HepG2 (cell line): ENCODE data around the gene HHIPL2.

Experiments used
- ATF3 ChIP-seq: sonication (generic); formaldehyde crosslinking; IDR thresholded peaks from 2 replicates; pipeline ENCODE4 v1.4.0; 2020; ENCODE audit warnings: missing genetic modification reagents
- CREM ChIP-seq, 2 experiments: sonication (generic) in 1 of 2; formaldehyde crosslinking in 1 of 2; IDR thresholded peaks; 2 replicates each; pipeline versions ENCODE4 v1.4.0 to v1.6.1; 2016 to 2020; ENCODE audit warnings: antibody characterized with exemption in 1 of 2, mild to moderate bottlenecking in 1 of 2, missing genetic modification reagents in 1 of 2
- EP300 ChIP-seq, 3 experiments: sonication (generic) in 1 of 3; formaldehyde crosslinking in 1 of 3; IDR thresholded peaks; 2 replicates each; pipeline versions ENCODE4 v1.5.1 to v1.6.1; 2011 to 2020; ENCODE audit warnings: low read depth in 2 of 3, low read length in 2 of 3, borderline replicate concordance in 1 of 3, improper control_type of control experiment in 1 of 3, mild to moderate bottlenecking in 1 of 3, missing genetic modification reagents in 1 of 3, moderate library complexity in 1 of 3
- MXD4 ChIP-seq: IDR thresholded peaks from 2 replicates; pipeline ENCODE4 v1.6.1; 2016; ENCODE audit warnings: mild to moderate bottlenecking, missing biosample characterization, missing genetic modification reagents
- POLR2A ChIP-seq, 2 experiments: IDR thresholded peaks; 2 replicates each; pipeline ENCODE4 v1.6.1; 2011; ENCODE audit warnings: low read depth in 2 of 2, low read length in 2 of 2, mild to moderate bottlenecking in 1 of 2, moderate library complexity in 1 of 2; ENCODE audit not compliant: insufficient read depth in 1 of 2
- RAD21 ChIP-seq: fragments of 450-650 bp; formaldehyde crosslinking; IDR thresholded peaks from 2 replicates; pipeline ENCODE4 v1.5.0; 2020; ENCODE audit warnings: mild to moderate bottlenecking
- SMC3 ChIP-seq: IDR thresholded peaks from 2 replicates; pipeline ENCODE4 v1.6.1; 2011; ENCODE audit warnings: low read length, improper control_type of control experiment
- STAG1 ChIP-seq: sonication (generic); formaldehyde crosslinking; IDR thresholded peaks from 2 replicates; pipeline ENCODE4 v1.4.0; 2020; ENCODE audit warnings: missing genetic modification reagents
- ZNF644 ChIP-seq: IDR thresholded peaks from 2 replicates; pipeline ENCODE4 v1.6.1; 2016; ENCODE audit warnings: low read depth
- ZNF75D ChIP-seq: sonication (generic); formaldehyde crosslinking; IDR thresholded peaks from 2 replicates; pipeline ENCODE4 v1.8.1; 2023; ENCODE audit warnings: missing genetic modification reagents, mild to moderate bottlenecking, borderline replicate concordance
- TF ChIP-seq, protein P1 (sequence below): sonication (generic); formaldehyde crosslinking; IDR thresholded peaks from 2 replicates; pipeline ENCODE4 v1.4.0; 2020; ENCODE audit warnings: low read depth, mild to moderate bottlenecking, missing genetic modification reagents

GRCh38 chr1:222530852-222531251 is 17.1 kb downstream of the HHIPL2 start:
- TF ChIP-seq, protein P1, sequence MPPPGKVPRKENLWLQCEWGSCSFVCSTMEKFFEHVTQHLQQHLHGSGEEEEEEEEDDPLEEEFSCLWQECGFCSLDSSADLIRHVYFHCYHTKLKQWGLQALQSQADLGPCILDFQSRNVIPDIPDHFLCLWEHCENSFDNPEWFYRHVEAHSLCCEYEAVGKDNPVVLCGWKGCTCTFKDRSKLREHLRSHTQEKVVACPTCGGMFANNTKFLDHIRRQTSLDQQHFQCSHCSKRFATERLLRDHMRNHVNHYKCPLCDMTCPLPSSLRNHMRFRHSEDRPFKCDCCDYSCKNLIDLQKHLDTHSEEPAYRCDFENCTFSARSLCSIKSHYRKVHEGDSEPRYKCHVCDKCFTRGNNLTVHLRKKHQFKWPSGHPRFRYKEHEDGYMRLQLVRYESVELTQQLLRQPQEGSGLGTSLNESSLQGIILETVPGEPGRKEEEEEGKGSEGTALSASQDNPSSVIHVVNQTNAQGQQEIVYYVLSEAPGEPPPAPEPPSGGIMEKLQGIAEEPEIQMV = no peak
- TF ChIP-seq STAG1 (CRISPR knock-in tag) = no peak
- TF ChIP-seq EP300 (IDR thresholded peaks at IDR 0.05; ENCODE audit: low read depth in 2 of 2, low read length in 2 of 2) = no peak
- TF ChIP-seq EP300 (CRISPR knock-in tag; IDR thresholded peaks at IDR 0.05; ENCODE audit: borderline replicate concordance) = no peak
- no peak for TF ChIP-seq ATF3
- no peak for TF ChIP-seq MXD4 (CRISPR knock-in tag)
- no peak for TF ChIP-seq RAD21 (CRISPR knock-in tag)
- TF ChIP-seq ZNF75D (CRISPR knock-in tag) = no peak
- TF ChIP-seq CREM (IDR thresholded peaks at IDR 0.05) = no peak
- TF ChIP-seq CREM (CRISPR knock-in tag; IDR thresholded peaks at IDR 0.05) = no peak
- no peak for TF ChIP-seq ZNF644 (CRISPR knock-in tag)
- TF ChIP-seq POLR2A (IDR thresholded peaks at IDR 0.05; ENCODE audit: insufficient read depth in 1 of 2, low read depth in 2 of 2, low read length in 2 of 2) = no peak
- TF ChIP-seq SMC3 = no peak
